Measurements from ENCODE around the gene ARHGEF7. TPM values are rescaled to one million over a fixed set of nuclear protein-coding genes. Genes with fewer than 3 reads are reported as not detected.

Gene ARHGEF7
- total and polyA plus RNA-seq, 2 experiments from 2014 or later = 23.6 to 58.9 TPM

- H3K27ac ChIP-seq (ENCODE audit: low read depth) = no peak overlapping the region
- no peaks in the 10 kb centered on the region for H3K4me1 ChIP-seq (ENCODE audit: insufficient read depth)
- H2AFZ ChIP-seq = no peak overlapping the region
- Mint-ChIP-seq H3K4me3 (no peak overlapping the region), H3K27me3 (ENCODE audit: insufficient read depth, low read depth, poor library complexity) (peaks cover 5% of the 10 kb centered on the region), H3K36me3 (ENCODE audit: low read depth) (no peaks in the 10 kb centered on the region; the same call in 2 of the 3 replicates), H3K9me3 (no peaks in the 10 kb centered on the region), H3K4me1 (peaks cover 5% of the 10 kb centered on the region; the same call in 1 of the 3 replicates), H3K27ac (no peak overlapping the region)
- H3K4me2 ChIP-seq = no peak overlapping the region
- H3K79me2 ChIP-seq (replicated peaks; ENCODE audit: insufficient read depth) = no peaks in the 10 kb centered on the region
- H4K20me1 ChIP-seq (replicated peaks; ENCODE audit: insufficient read depth) = no peaks in the 10 kb centered on the region
- no peak for TF ChIP-seq EZH2 (IDR thresholded peaks at IDR 0.05; ENCODE audit: low read depth, unreplicated experiment)
- TF ChIP-seq ZNF462 (CRISPR knock-in tag; IDR thresholded peaks at IDR 0.05) = no peak
- no peak for TF ChIP-seq REST (IDR thresholded peaks at IDR 0.05; ENCODE audit: unreplicated experiment)
- TF ChIP-seq CTCF (conservative IDR thresholded peaks at IDR 0.05; ENCODE audit: low read depth in 2 of 2) = no peak
- TF ChIP-seq ZNF114 (CRISPR knock-in tag; IDR thresholded peaks at IDR 0.05) = no peak
- no peak for TF ChIP-seq EZH2phosphoT487 (IDR thresholded peaks at IDR 0.05; ENCODE audit: unreplicated experiment)
- no peak for TF ChIP-seq POLR2AphosphoS5 (IDR thresholded peaks at IDR 0.05; ENCODE audit: low read depth)
- TF ChIP-seq ETS1 (IDR thresholded peaks at IDR 0.05) = no peak
- no peak for TF ChIP-seq STAT1 (IDR thresholded peaks at IDR 0.05; ENCODE audit: unreplicated experiment)
- TF ChIP-seq ZNF331 (CRISPR knock-in tag; IDR thresholded peaks at IDR 0.05; ENCODE audit: low read depth) = no peak
- TF ChIP-seq CREB1 (CRISPR knock-in tag; IDR thresholded peaks at IDR 0.05; ENCODE audit: low read depth) = no peak
- TF ChIP-seq JUNB (IDR thresholded peaks at IDR 0.05; ENCODE audit: unreplicated experiment) = no peak
- TF ChIP-seq NANOG (IDR thresholded peaks at IDR 0.05; ENCODE audit: borderline replicate concordance) = no peak
- no peak for DNase-seq (ENCODE audit: low spot score)
- H3K27me3 ChIP-seq (ENCODE audit: insufficient read depth) = no peaks in the 10 kb centered on the region
- no peak for ATAC-seq
- H3F3A ChIP-seq (replicated peaks; ENCODE audit: low read depth) = no peaks in the 10 kb centered on the region
- H3K9me2 ChIP-seq (ENCODE audit: insufficient read depth) = no peaks in the 10 kb centered on the region
- H3K4me3 ChIP-seq = no peak overlapping the region
- H3K36me3 ChIP-seq (ENCODE audit: insufficient read depth) = no peaks in the 10 kb centered on the region
Measured at GRCh38 chr13:111326981-111327642, 212.0 kb downstream of the ARHGEF7 start.

Data from GM23338 (cell line).